ENCODE results near the gene ESD.

GRCh38 chr13:46804391-46804815 is 7.4 kb upstream of the ESD start:
- TF ChIP-seq CTCF (IDR thresholded peaks at IDR 0.05) (no peak), POLR2A (IDR thresholded peaks at IDR 0.05) (no peak)

All from heart left ventricle (tissue), 13 donors.